Neural progenitor cell (in vitro differentiated cells): Measurements from ENCODE around the gene PANX1. TPM values are rescaled to one million over a fixed set of nuclear protein-coding genes. Genes with fewer than 3 reads are reported as not detected.

Experiments
- DNase-seq: peaks from one replicate; pipeline ENCODE4 v3.0.0-alpha.2; 2016; ENCODE audit warnings: low spot score
- H2AFZ ChIP-seq: fragments of 200-600 bp; sonication (generic); replicated peaks from 2 replicates; pipeline ENCODE4 v1.6.1; 2016; ENCODE audit warnings: antibody characterized with exemption
- H3F3A ChIP-seq: fragments of 200-600 bp; sonication (generic); 2 replicates; pipeline ENCODE4 v1.6.1; 2016; ENCODE audit warnings: antibody characterized with exemption, low read depth
- H3K27ac ChIP-seq: fragments of 200-600 bp; sonication (generic); 2 replicates; pipeline ENCODE4 v1.5.1; 2016; ENCODE audit warnings: mild to moderate bottlenecking
- H3K27me3 ChIP-seq: fragments of 200-600 bp; sonication (generic); 2 replicates; pipeline ENCODE4 v1.6.1; 2016; ENCODE audit warnings: mild to moderate bottlenecking, moderate library complexity
- H3K36me3 ChIP-seq: fragments of 200-600 bp; sonication (generic); 2 replicates; pipeline ENCODE4 v1.5.1; 2016
- H3K4me1 ChIP-seq: fragments of 200-600 bp; sonication (generic); 2 replicates; pipeline ENCODE4 v1.6.1; 2016; ENCODE audit warnings: mixed run types
- H3K4me2 ChIP-seq: fragments of 200-600 bp; sonication (generic); 2 replicates; pipeline ENCODE4 v1.6.1; 2016
- H3K4me3 ChIP-seq: fragments of 200-600 bp; sonication (generic); 2 replicates; pipeline ENCODE4 v1.5.1; 2016
- H3K79me2 ChIP-seq: fragments of 200-600 bp; sonication (generic); 2 replicates; pipeline ENCODE4 v1.6.1; 2016; ENCODE audit warnings: low read depth
- H3K9ac ChIP-seq: fragments of 200-600 bp; sonication (generic); 2 replicates; pipeline ENCODE4 v1.6.1; 2016
- H3K9me3 ChIP-seq: fragments of 200-600 bp; sonication (generic); 2 replicates; pipeline ENCODE4 v1.5.1; 2016; ENCODE audit warnings: low read depth
- H4K20me1 ChIP-seq: fragments of 200-600 bp; sonication (generic); 2 replicates; pipeline ENCODE4 v1.6.1; 2016; ENCODE audit warnings: low read depth
- H3K27ac Mint-ChIP-seq: 3 replicates; pipeline ENCODE4 v1.8.0; 2021; ENCODE audit warnings: mixed read lengths
- H3K27me3 Mint-ChIP-seq: 2 replicates; pipeline ENCODE4 v1.8.0; 2022; ENCODE audit warnings: low read depth, mild to moderate bottlenecking, inconsistent platforms, moderate library complexity, mixed read lengths; ENCODE audit not compliant: insufficient read depth
- H3K36me3 Mint-ChIP-seq: 3 replicates; pipeline ENCODE4 v1.8.0; 2021; ENCODE audit warnings: mixed read lengths
- H3K4me1 Mint-ChIP-seq: 3 replicates; pipeline ENCODE4 v1.8.0; 2021; ENCODE audit warnings: mixed read lengths
- H3K4me3 Mint-ChIP-seq: 3 replicates; pipeline ENCODE4 v1.8.0; 2021; ENCODE audit warnings: mild to moderate bottlenecking, moderate library complexity, mixed read lengths
- H3K9me3 Mint-ChIP-seq: 3 replicates; pipeline ENCODE4 v1.8.0; 2020; ENCODE audit warnings: mixed read lengths
- EZH2 ChIP-seq: fragments of 200-600 bp; sonication (generic); IDR thresholded peaks from 2 replicates; pipeline ENCODE4 v1.6.1; 2017; ENCODE audit warnings: antibody characterized with exemption, mild to moderate bottlenecking, moderate library complexity
- EZH2phosphoT487 ChIP-seq: fragments of 200-600 bp; sonication (generic); IDR thresholded peaks from 2 replicates; pipeline ENCODE4 v1.6.1; 2017; ENCODE audit warnings: antibody characterized with exemption
- total RNA-seq: library from RNA; depleted of rRNA; stranded (reverse); fragments of >200 nt; gene quantifications from 2 replicates; pipeline ENCODE4 v1.2.3, GENCODE V29; 2015; ENCODE audit warnings: low replicate concordance
- TF ChIP-seq, protein P1 (sequence below): fragments of 200-600 bp; sonication (generic); IDR thresholded peaks from 2 replicates; pipeline ENCODE4 v1.5.1; 2017; ENCODE audit warnings: antibody characterized with exemption, mild to moderate bottlenecking

PANX1 gene
- total RNA-seq, 1 donor from 2014 or later = 26.4 TPM

DNA sequence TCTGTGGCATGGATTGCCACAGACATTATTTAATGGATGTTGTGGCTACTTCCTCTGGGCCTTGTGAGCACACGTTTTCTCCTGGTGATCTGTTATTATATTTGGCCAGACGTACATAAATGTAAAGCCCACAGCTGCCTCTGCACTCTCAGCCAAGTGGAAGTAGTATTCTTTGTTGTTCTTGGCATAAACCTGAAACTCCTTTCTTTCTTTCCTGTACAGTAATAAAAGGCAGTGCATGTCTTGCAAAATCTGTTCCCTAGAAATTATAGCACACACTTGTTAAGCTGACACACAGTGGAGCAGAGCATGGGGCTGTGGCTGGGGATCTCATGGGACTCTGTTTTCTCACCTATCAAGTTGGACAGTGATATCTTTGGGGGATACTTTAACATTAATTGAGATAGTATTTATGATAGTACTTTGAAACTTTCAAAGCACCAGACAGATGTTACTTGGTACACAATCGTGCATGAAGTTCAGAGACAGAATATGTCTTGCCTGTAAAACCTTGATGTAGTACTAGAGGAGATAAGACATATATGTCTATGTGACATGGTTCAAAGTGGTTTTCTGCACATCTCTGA, 20.9 kb downstream of the PANX1 start:
- DNase-seq = no peak
- no peak overlapping the region for H3K4me3 ChIP-seq
- H4K20me1 ChIP-seq = peaks cover 70% of the 10 kb centered on the region
- H3K27ac ChIP-seq = no peak overlapping the region
- H3F3A ChIP-seq = no peaks in the 10 kb centered on the region
- Mint-ChIP-seq H3K36me3 (peaks cover 8% of the 10 kb centered on the region), H3K4me3 (no peak overlapping the region), H3K27ac (no peak overlapping the region), H3K27me3 (no peaks in the 10 kb centered on the region), H3K4me1 (peaks cover 44% of the 10 kb centered on the region), H3K9me3 (no peaks in the 10 kb centered on the region)
- peaks cover 11% of the 10 kb centered on the region for H3K4me1 ChIP-seq
- H3K9ac ChIP-seq = no peak overlapping the region
- H3K27me3 ChIP-seq = no peaks in the 10 kb centered on the region
- H2AFZ ChIP-seq = no peak overlapping the region
- peaks cover 5% of the 10 kb centered on the region for H3K36me3 ChIP-seq
- H3K79me2 ChIP-seq = peaks cover 100% of the 10 kb centered on the region
- H3K4me2 ChIP-seq = no peak overlapping the region
- no peaks in the 10 kb centered on the region for H3K9me3 ChIP-seq
- no peak for TF ChIP-seq EZH2phosphoT487
- TF ChIP-seq EZH2 = no peak
- TF ChIP-seq, protein P1, sequence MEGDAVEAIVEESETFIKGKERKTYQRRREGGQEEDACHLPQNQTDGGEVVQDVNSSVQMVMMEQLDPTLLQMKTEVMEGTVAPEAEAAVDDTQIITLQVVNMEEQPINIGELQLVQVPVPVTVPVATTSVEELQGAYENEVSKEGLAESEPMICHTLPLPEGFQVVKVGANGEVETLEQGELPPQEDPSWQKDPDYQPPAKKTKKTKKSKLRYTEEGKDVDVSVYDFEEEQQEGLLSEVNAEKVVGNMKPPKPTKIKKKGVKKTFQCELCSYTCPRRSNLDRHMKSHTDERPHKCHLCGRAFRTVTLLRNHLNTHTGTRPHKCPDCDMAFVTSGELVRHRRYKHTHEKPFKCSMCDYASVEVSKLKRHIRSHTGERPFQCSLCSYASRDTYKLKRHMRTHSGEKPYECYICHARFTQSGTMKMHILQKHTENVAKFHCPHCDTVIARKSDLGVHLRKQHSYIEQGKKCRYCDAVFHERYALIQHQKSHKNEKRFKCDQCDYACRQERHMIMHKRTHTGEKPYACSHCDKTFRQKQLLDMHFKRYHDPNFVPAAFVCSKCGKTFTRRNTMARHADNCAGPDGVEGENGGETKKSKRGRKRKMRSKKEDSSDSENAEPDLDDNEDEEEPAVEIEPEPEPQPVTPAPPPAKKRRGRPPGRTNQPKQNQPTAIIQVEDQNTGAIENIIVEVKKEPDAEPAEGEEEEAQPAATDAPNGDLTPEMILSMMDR = no peak

DNA sequence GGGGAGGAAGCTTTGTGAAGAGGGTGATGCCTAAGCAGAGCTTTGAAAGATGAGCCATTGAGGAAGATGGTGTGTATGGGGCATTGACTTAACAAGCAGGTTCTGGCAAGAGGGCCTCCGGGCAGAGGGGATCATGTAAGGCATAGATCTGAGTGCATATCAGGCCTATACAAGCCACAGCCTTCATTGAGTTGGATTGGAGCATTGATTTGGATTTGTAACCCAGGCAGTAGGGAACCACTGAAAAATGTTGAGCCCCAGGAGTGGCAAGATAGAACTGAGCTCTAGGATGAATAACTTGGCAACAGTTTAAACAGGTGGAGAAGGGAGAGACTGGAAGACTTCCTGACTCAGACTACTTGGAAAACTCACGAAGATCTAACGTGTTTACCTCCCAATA, 21.4 kb downstream of the PANX1 start:
- Mint-ChIP-seq H3K4me1 (peaks cover 44% of the 10 kb centered on the region), H3K27ac (no peak overlapping the region), H3K9me3 (no peaks in the 10 kb centered on the region), H3K4me3 (no peak overlapping the region), H3K27me3 (no peaks in the 10 kb centered on the region), H3K36me3 (peaks cover 8% of the 10 kb centered on the region)
- Histone ChIP-seq H3K79me2 (peaks cover 100% of the 10 kb centered on the region), H3F3A (no peaks in the 10 kb centered on the region), H3K4me3 (no peak overlapping the region), H3K9ac (no peak overlapping the region), H3K27ac (no peak overlapping the region), H3K9me3 (no peaks in the 10 kb centered on the region), H3K4me1 (peaks cover 11% of the 10 kb centered on the region), H4K20me1 (peaks cover 65% of the 10 kb centered on the region), H3K4me2 (no peak overlapping the region), H3K27me3 (no peaks in the 10 kb centered on the region), H3K36me3 (peaks cover 6% of the 10 kb centered on the region), H2AFZ (no peak overlapping the region)
- TF ChIP-seq, protein P1 = no peak
- TF ChIP-seq EZH2phosphoT487 (no peak), EZH2 (no peak)
- DNase-seq = no peak

DNA sequence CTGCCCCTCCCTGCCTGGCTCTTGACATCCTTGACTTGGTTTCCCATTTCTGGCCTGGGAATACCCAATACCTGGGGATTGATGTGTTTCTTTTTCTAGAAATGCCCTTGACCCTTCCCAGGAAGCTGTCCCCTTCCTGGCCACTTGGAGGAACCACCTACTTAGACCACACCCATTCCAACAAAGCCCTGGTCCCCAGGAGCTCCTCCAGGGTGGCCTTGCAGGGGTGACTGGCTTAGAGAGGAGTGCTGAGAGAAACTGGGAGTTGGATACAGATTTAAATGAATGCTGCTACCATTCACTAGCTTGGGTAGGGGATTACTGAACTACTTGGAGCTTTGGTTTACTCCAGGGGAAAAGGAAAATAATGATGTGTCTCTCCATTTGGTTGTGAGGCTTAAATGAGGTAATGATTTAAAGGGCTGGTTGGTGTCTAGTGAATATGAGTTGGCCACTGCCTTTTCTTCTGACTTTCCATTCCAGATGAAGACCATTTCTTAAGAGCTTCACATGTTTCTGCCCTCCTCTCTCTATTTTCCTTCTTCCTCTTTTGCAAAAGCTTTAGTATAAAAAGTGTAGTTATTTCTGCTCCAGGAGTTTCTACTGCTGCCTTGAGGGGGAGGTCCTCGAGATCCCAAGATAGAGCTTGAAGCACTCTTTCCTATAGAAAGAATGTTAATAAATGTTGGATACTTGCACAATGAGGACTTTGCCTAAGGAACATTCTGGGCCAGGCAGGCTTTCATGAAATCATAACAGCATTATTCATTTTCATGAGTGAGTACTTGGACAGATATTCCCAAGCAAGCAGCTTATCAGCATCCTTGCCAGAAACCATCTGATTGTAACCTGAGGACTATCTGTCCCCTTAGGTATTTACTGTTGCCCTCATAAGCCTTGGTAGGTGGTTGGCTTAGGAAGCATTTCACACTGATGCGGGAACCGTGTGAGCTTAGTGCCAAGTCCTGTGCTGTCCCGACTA, 22.4 kb downstream of the PANX1 start:
- Histone ChIP-seq H3K4me3 (no peak overlapping the region), H3K4me1 (peaks cover 11% of the 10 kb centered on the region), H3K27me3 (no peaks in the 10 kb centered on the region), H3K9me3 (no peaks in the 10 kb centered on the region), H3K27ac (no peak overlapping the region), H3K9ac (no peak overlapping the region), H3K79me2 (peaks cover 100% of the 10 kb centered on the region), H2AFZ (no peak overlapping the region), H3K36me3 (peaks cover 6% of the 10 kb centered on the region), H4K20me1 (peaks cover 60% of the 10 kb centered on the region), H3F3A (no peaks in the 10 kb centered on the region), H3K4me2 (no peak overlapping the region)
- Mint-ChIP-seq H3K9me3 (peaks cover 3% of the 10 kb centered on the region), H3K36me3 (peaks cover 15% of the 10 kb centered on the region), H3K4me3 (no peak overlapping the region), H3K27me3 (no peaks in the 10 kb centered on the region), H3K27ac (no peak overlapping the region), H3K4me1 (peaks cover 44% of the 10 kb centered on the region)
- DNase-seq = no peak
- no peak for TF ChIP-seq EZH2
- TF ChIP-seq EZH2phosphoT487 = no peak
- TF ChIP-seq, protein P1 = no peak
